Muscle of leg (tissue), 11 donors: Measurements from ENCODE around the gene HAUS8. TPM values are rescaled to one million over a fixed set of nuclear protein-coding genes. Genes with fewer than 3 reads are reported as not detected.
"Not testable (repeated sequence)": the region's sequence is repeated elsewhere in the genome, so short reads cannot be mapped to it uniquely, and the experiment has no call there.

ENCODE experiments used
- DNase-seq: peaks from one replicate; pipeline ENCODE4 v3.0.0; 2013
- H3K27ac ChIP-seq: one replicate; pipeline ENCODE4 v1.5.1; 2013; ENCODE audit warnings: mild to moderate bottlenecking, low read length, control low read depth
- H3K27me3 ChIP-seq: one replicate; pipeline ENCODE4 v1.6.1; 2013; ENCODE audit warnings: low read length; ENCODE audit not compliant: control insufficient read depth, insufficient read depth
- H3K36me3 ChIP-seq: one replicate; pipeline ENCODE4 v1.6.1; 2013; ENCODE audit warnings: low read length; ENCODE audit not compliant: control insufficient read depth, insufficient read depth
- H3K4me1 ChIP-seq: one replicate; pipeline ENCODE4 v1.6.1; 2013; ENCODE audit warnings: low read length; ENCODE audit not compliant: control insufficient read depth, insufficient read depth
- H3K4me3 ChIP-seq: one replicate; pipeline ENCODE4 v1.5.1; 2013; ENCODE audit warnings: low read length, control low read depth
- H3K9me3 ChIP-seq: replicated peaks from 2 replicates; pipeline ENCODE4 v1.6.1; 2013; ENCODE audit warnings: low read depth, low read length; ENCODE audit not compliant: control insufficient read depth
- WGBS: methylation state at CpG from one replicate; pipeline ENCODE4 v1.1.5; 2013; ENCODE audit warnings: missing lambda C conversion rate; ENCODE audit not compliant: insufficient coverage; 5-methylcytosine and 5-hydroxymethylcytosine counted together
- polyA plus RNA-seq, 8 donors: library from polyadenylated mRNA; unstranded; fragments of 120-200 nt; gene quantifications; one replicate each; pipeline versions ENCODE4 v1.2.1 to v1.2.3, GENCODE V29; 2013; ENCODE audit warnings: inconsistent platforms in 1 of 8, low replicate concordance in 1 of 8; ENCODE audit not compliant: insufficient read length in 8 of 8, insufficient read depth in 1 of 8
- total RNA-seq: library from RNA; stranded (reverse); fragments of 120-200 nt; gene quantifications from one replicate; pipeline ENCODE4 v1.2.4, GENCODE V29; 2013

HAUS8 gene
- total and polyA plus RNA-seq, 9 donors = 3.9 to 14.0 (median 10.0) TPM

DNA sequence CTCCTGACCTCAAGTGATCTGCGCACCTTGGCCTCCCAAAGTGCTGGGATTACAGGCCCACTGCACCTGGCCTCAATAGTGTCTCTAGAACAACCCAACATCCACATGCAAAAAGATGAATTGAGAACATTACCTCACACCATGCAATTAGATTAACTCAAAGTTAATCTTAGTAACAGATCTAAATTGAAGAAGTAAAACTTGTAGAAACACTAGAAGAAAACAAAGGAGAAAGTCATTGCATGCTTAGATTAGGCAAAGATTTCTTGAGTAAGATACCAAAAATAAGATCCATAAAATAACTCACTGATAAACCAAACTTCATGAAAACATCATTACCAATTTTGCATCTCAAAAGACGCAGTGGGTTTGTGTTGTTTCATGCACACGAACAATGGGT is 51.4 kb downstream of the HAUS8 start:
- no peak for DNase-seq
- Histone ChIP-seq H3K27me3 (peaks cover 33% of the 10 kb centered on the region), H3K4me3 (no peak overlapping the region), H3K27ac (no peak overlapping the region), H3K4me1 (peaks cover 10% of the 10 kb centered on the region), H3K36me3 (no peaks in the 10 kb centered on the region), H3K9me3 (peaks cover 19% of the 10 kb centered on the region)
- WGBS = no CpG with 5 or more reads among the region's 3 CpGs

DNA sequence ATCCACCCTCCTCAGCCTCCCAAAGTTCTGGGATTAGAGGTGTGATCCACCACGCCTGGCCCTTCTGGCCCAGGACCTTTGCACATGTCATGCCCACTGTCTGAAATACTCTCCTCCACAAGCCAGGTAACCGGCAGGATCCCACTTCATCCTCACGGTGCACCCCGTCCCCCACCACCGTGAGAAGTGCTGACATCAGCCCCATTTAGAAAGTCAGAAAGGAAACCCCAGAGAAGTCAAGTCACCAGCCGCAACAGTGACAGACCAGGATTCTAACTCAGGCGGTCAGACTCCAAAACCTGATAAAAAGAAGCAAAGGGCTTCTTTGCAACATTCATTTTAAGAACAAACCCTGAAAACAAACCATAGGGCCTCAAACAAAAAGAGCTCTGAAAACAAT is 52.5 kb downstream of the HAUS8 start:
- Histone ChIP-seq H3K27ac (no peak overlapping the region), H3K4me1 (peaks cover 10% of the 10 kb centered on the region), H3K36me3 (no peaks in the 10 kb centered on the region), H3K4me3 (no peak overlapping the region), H3K9me3 (peaks cover 19% of the 10 kb centered on the region), H3K27me3 (peaks cover 27% of the 10 kb centered on the region)
- DNase-seq = no peak
- WGBS = 78% methylated on average over 7 of the region's 7 CpGs

DNA sequence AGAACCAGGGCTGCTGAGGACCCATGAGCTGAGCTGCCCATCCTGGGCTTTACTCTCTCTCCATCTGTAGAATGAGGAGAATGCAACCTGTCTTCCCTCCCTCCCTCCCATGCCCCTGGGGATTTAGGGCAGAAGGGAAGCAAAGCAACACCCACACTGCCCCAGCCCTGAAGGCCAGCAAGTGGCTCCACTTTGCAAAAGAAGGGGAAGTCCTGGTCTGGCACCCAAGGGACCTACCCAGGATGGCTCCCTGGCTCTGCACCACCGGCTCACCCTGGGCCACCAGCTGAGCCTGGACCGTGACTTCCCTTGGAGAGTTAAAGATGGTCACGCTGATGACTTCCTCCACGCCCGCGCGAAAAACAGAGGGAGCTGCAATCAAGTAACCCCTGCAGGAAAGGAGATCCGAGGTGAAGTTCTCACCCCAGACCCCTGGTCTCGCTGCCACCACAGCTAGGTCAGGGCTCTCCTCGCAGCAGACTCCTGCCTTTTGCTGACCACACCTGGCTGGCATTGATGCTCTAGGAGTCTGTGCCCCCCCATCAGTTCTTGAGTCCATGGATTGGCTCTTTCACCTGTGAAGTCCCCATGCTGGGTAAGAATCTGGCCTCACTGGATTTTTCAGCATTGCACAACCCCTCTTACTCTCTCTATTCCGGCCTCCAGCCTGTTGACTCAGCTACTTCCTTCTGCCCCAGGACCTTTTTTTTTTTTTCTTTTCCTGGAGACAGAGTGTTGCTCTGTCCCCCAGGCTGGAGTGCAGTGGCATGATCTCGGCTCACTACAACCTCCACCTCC is 53.3 kb downstream of the HAUS8 start:
- Histone ChIP-seq H3K4me1 (peaks cover 10% of the 10 kb centered on the region), H3K27me3 (peaks cover 20% of the 10 kb centered on the region), H3K36me3 (no peaks in the 10 kb centered on the region), H3K27ac (no peak overlapping the region), H3K4me3 (no peak overlapping the region), H3K9me3 (peaks cover 19% of the 10 kb centered on the region)
- 78% methylated on average over 11 of the region's 12 CpGs for WGBS
- DNase-seq = no peak

DNA sequence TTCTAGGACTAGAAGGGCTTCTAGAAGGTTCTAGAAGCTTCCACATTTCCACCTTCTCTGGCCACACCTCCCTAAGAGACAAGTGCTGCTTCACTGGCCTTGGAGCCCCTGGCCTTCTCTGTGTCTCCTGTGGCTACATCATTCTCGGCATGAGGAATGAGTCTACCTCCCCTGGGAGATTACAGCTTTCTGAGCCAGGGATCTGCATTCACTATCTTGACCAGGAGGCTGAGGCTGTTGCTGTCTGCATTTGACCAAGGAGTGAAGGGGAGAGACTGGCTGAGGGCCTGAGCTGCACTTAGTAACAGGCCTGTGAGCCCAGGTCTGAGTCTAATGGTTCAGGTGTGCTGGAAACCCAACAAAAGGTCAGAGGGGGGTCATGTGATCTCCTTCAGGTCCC is 53.9 kb downstream of the HAUS8 start:
- peaks cover 10% of the 10 kb centered on the region for H3K4me1 ChIP-seq
- no peak overlapping the region for H3K27ac ChIP-seq
- no peak for DNase-seq
- peaks cover 19% of the 10 kb centered on the region for H3K9me3 ChIP-seq
- WGBS = no CpG with 5 or more reads among the region's 1 CpG
- H3K27me3 ChIP-seq = peaks cover 19% of the 10 kb centered on the region
- H3K36me3 ChIP-seq = no peaks in the 10 kb centered on the region
- no peak overlapping the region for H3K4me3 ChIP-seq

DNA sequence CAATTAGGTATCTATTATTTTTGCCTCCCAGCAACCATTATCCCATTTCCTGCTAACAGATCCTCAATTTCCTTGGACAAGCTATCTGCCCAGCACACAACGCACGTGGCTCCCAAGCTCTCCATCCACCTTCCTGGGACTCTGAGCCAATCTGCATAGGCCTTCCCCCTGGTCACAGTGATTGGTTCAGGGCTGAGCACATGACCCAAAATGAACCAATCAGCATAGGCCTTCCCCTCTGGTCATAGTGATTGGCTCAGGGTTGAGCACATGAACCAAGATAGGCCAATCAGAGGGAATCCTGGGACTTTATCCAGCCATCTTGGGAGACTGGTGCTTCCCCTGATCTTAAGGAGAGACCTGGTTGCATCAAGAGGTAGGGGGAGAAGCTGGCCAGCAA is 54.4 kb downstream of the HAUS8 start:
- H3K4me1 ChIP-seq = peaks cover 5% of the 10 kb centered on the region
- peaks cover 19% of the 10 kb centered on the region for H3K9me3 ChIP-seq
- DNase-seq = no peak
- H3K27me3 ChIP-seq = peaks cover 14% of the 10 kb centered on the region
- WGBS = 72% methylated on average over 2 of the region's 2 CpGs
- H3K4me3 ChIP-seq = no peak overlapping the region
- no peaks in the 10 kb centered on the region for H3K36me3 ChIP-seq
- H3K27ac ChIP-seq = no peak overlapping the region

DNA sequence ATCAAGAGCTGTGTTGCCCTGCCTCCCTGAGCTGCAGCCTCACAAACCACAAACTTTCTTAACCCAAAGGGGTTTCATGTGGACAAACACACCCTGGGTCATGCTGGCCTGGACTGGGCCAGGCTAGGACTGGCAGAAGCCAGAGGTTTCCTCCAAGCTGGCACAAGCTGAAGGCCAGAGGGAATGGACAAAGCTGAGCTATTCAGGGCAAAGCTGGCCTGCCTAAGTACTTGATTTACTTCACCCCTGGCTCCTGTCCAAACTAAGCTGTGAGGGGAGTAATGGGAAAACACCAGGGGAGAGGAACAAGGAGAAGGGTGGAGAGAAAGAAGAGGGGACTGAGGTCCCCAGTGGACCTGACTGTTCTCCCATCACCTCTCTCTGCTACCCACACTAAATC is 54.9 kb downstream of the HAUS8 start:
- H3K36me3 ChIP-seq = no peaks in the 10 kb centered on the region
- no peak overlapping the region for H3K4me3 ChIP-seq
- peaks cover 19% of the 10 kb centered on the region for H3K9me3 ChIP-seq
- H3K4me1 ChIP-seq = peaks cover under 1% of the 10 kb centered on the region
- no peak for DNase-seq
- H3K27me3 ChIP-seq = peaks cover 10% of the 10 kb centered on the region
- H3K27ac ChIP-seq = no peak overlapping the region

DNA sequence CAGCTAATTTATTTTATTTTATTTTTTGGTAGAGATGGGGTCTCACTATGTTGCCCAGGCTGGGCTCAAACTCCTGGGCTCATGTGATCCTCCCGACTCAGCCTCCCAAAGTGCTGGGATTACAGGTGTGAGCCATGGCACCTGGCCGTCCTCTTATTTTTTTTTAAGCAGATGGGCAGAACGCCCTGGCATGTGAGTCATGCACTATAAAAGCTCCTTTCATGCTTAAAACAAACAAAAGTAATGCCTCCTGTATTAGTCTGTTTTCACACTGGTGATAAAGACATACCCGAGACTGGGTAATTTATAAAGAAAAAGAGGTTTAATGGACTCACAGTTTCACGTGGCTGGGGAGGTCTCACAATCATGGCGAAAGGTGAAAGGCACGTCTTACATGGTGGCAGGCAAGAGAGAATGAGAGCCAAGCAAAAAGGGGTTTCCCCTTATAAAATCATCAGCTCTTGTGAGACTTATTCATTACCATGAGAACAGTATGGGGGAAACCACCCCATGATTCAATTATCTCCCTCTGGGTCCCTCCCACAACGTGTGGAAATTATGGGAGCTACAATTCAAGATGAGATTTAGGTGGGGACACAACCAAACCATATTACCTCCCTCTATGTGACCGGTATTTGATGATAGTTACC is 60.9 kb downstream of the HAUS8 start:
- 83% methylated on average over 3 of the region's 9 CpGs for WGBS
- DNase-seq, H3K4me3 ChIP-seq: not testable (repeated sequence)

DNA sequence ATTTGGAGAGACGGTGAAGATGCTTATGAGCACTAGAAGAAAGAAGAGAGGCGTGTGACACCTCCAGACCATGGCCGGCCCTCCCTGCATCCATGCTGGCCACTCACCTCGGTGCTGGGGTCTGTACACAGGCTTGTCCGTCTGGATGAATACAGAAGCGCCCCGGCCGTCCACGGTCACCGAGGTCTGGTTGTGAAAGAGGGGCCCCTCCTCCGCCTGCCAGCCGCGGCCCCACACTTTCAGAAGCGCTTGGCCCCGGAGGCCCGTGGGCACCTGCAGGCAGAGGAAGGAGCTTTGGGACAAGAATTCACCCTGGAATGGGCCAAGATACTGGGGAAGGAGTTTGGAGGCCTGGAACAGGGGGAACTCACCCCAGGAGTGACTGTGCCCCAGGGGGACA is 63.8 kb downstream of the HAUS8 start:
- 100% methylated on average over 1 of the region's 16 CpGs for WGBS

More for the DNA sequence above, 60.9 kb downstream of the HAUS8 start:
- H3K4me1 ChIP-seq, H3K36me3 ChIP-seq, H3K27me3 ChIP-seq, H3K9me3 ChIP-seq, H3K27ac ChIP-seq: not testable (repeated sequence)

DNA sequence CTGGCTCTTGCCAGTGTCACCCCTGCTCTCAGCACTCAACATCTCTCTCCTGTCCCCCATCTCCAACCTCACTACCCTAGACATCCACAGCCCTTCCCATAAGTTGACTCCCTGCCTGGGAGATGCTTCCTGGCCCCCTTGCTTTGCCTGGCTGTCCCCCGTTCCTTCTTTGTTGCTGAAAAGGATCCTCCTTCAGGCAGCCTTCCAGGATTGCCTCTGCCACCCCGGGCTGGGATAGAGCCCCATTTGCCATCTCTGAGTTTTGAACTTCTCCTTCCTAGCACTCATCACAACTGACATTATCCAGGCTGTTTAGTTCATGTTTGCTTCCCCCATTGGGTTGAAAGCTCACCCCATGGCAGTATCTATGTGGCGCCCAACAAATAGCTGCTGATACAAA is 68.7 kb downstream of the HAUS8 start:
- H3K4me1 ChIP-seq = no peaks in the 10 kb centered on the region
- H3K4me3 ChIP-seq = no peak overlapping the region
- H3K27me3 ChIP-seq = no peaks in the 10 kb centered on the region
- H3K9me3 ChIP-seq = no peaks in the 10 kb centered on the region
- DNase-seq = no peak
- no peak overlapping the region for H3K27ac ChIP-seq
- no peaks in the 10 kb centered on the region for H3K36me3 ChIP-seq
- 77% methylated on average over 2 of the region's 3 CpGs for WGBS

More for the DNA sequence above, 63.8 kb downstream of the HAUS8 start:
- Histone ChIP-seq H3K4me1 (no peaks in the 10 kb centered on the region), H3K4me3 (no peak overlapping the region), H3K9me3 (no peaks in the 10 kb centered on the region), H3K27ac (no peak overlapping the region), H3K27me3 (no peaks in the 10 kb centered on the region), H3K36me3 (no peaks in the 10 kb centered on the region)
- no peak for DNase-seq

DNA sequence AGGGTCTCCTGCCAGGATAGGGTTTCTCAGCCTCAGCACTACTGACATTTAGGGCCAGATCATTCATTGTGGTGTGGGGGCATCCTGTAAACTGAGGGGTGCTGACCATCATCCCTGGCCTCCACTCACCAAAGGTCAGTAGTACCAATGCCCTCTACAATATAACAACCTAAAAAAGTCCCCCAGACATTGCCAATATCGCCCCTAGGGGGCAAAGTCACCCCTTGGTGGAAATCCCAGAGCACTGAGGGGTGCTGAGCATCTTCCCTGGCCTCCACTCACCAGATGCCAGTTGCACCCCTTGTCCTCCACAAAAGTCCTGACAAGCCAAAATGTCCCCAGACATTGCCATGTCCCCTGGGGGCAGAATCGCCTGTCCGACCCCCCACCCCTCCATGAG is 70.3 kb downstream of the HAUS8 start:
- no peak overlapping the region for H3K4me3 ChIP-seq
- 40% methylated on average over 1 of the region's 3 CpGs for WGBS
- DNase-seq = no peak

More for the DNA sequence above, 70.3 kb downstream of the HAUS8 start:
- Histone ChIP-seq H3K4me1 (no peaks in the 10 kb centered on the region), H3K27me3 (no peaks in the 10 kb centered on the region), H3K9me3 (no peaks in the 10 kb centered on the region), H3K27ac (no peak overlapping the region), H3K36me3 (no peaks in the 10 kb centered on the region)
